ENCODE data around the gene ITM2C.

- TF ChIP-seq EP300 (IDR thresholded peaks at IDR 0.05; ENCODE audit: borderline replicate concordance) = no peak
- no peak for TF ChIP-seq RAD21 (IDR thresholded peaks at IDR 0.05; ENCODE audit: low read depth)
- TF ChIP-seq, protein P1, sequence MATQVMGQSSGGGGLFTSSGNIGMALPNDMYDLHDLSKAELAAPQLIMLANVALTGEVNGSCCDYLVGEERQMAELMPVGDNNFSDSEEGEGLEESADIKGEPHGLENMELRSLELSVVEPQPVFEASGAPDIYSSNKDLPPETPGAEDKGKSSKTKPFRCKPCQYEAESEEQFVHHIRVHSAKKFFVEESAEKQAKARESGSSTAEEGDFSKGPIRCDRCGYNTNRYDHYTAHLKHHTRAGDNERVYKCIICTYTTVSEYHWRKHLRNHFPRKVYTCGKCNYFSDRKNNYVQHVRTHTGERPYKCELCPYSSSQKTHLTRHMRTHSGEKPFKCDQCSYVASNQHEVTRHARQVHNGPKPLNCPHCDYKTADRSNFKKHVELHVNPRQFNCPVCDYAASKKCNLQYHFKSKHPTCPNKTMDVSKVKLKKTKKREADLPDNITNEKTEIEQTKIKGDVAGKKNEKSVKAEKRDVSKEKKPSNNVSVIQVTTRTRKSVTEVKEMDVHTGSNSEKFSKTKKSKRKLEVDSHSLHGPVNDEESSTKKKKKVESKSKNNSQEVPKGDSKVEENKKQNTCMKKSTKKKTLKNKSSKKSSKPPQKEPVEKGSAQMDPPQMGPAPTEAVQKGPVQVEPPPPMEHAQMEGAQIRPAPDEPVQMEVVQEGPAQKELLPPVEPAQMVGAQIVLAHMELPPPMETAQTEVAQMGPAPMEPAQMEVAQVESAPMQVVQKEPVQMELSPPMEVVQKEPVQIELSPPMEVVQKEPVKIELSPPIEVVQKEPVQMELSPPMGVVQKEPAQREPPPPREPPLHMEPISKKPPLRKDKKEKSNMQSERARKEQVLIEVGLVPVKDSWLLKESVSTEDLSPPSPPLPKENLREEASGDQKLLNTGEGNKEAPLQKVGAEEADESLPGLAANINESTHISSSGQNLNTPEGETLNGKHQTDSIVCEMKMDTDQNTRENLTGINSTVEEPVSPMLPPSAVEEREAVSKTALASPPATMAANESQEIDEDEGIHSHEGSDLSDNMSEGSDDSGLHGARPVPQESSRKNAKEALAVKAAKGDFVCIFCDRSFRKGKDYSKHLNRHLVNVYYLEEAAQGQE (IDR thresholded peaks at IDR 0.05; ENCODE audit: low read depth) = no peak
- no peak for TF ChIP-seq YY1 (IDR thresholded peaks at IDR 0.05; ENCODE audit: low read depth)
- no peak for TF ChIP-seq NFIC (IDR thresholded peaks at IDR 0.05)
- no peak for TF ChIP-seq EGR1 (IDR thresholded peaks at IDR 0.05)
- TF ChIP-seq TCF12 (IDR thresholded peaks at IDR 0.05; ENCODE audit: low read depth) = no peak
- no peak for TF ChIP-seq ZBTB7A (IDR thresholded peaks at IDR 0.05; ENCODE audit: low read depth)
- no peak for TF ChIP-seq CEBPB (IDR thresholded peaks at IDR 0.05)
- TF ChIP-seq, protein P2, sequence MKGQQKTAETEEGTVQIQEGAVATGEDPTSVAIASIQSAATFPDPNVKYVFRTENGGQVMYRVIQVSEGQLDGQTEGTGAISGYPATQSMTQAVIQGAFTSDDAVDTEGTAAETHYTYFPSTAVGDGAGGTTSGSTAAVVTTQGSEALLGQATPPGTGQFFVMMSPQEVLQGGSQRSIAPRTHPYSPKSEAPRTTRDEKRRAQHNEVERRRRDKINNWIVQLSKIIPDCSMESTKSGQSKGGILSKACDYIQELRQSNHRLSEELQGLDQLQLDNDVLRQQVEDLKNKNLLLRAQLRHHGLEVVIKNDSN (IDR thresholded peaks at IDR 0.05) = no peak
- TF ChIP-seq CREB1 (IDR thresholded peaks at IDR 0.05; ENCODE audit: low read depth) = no peak
- TF ChIP-seq TEAD4 (IDR thresholded peaks at IDR 0.05) = no peak
- no peak for TF ChIP-seq TAF1 (IDR thresholded peaks at IDR 0.05; ENCODE audit: low read depth)
These were observed 31.0 kb downstream of the ITM2C start for GRCh38 chr2:230895536-230896345.

Data from Ishikawa (cell line).